K562 (cell line): ENCODE measurements around the gene HOXB1. TPM values are rescaled to one million over a fixed set of nuclear protein-coding genes. Genes with fewer than 3 reads are reported as not detected.
A peak's percentile ranks its signal among the peaks of the same experiment; 100 is the strongest.

Experiments used
- ARID1B ChIP-seq: fragments of 450-650 bp; IDR thresholded peaks from 2 replicates; pipeline ENCODE4 v1.6.1; 2016; ENCODE audit warnings: antibody characterized with exemption, mild to moderate bottlenecking, inconsistent platforms
- CBFA2T3 ChIP-seq: fragments of 450-650 bp; IDR thresholded peaks from 2 replicates; pipeline ENCODE4 v1.6.1; 2017
- CREB3L1 ChIP-seq: fragments of 450-650 bp; IDR thresholded peaks from 2 replicates; pipeline ENCODE4 v1.6.1; 2014; ENCODE audit warnings: low read depth, mild to moderate bottlenecking, moderate library complexity, borderline replicate concordance
- CTBP1 ChIP-seq: fragments of 450-650 bp; IDR thresholded peaks from 2 replicates; pipeline ENCODE4 v1.6.1; 2016; ENCODE audit warnings: borderline replicate concordance
- CXXC5 ChIP-seq: fragments of 250-450 bp; sonication (Bioruptor Pico); IDR thresholded peaks from 2 replicates; pipeline ENCODE4 v1.8.0; 2022; ENCODE audit warnings: inconsistent platforms, mild to moderate bottlenecking, moderate library complexity
- EP300 ChIP-seq: IDR thresholded peaks from 2 replicates; pipeline ENCODE4 v1.6.1; 2012; ENCODE audit warnings: low read length, improper control_type of control experiment
- HDAC1 ChIP-seq, 2 experiments: fragments of 450-650 bp; IDR thresholded peaks; 2 replicates each; pipeline ENCODE4 v1.6.1; 2016 to 2017; ENCODE audit warnings: inconsistent platforms in 1 of 2, mild to moderate bottlenecking in 1 of 2, moderate library complexity in 1 of 2
- KDM4B ChIP-seq, 2 experiments: fragments of 450-650 bp in 1 of 2; sonication (generic) in 1 of 2; IDR thresholded peaks; 2 replicates each; pipeline ENCODE4 v1.6.1; 2016 to 2017; ENCODE audit warnings: borderline replicate concordance in 2 of 2, antibody characterized with exemption in 1 of 2, low read depth in 1 of 2, mild to moderate bottlenecking in 1 of 2
- NEUROD1 ChIP-seq: fragments of 150-350 bp; IDR thresholded peaks from 2 replicates; pipeline ENCODE4 v1.6.1; 2014; ENCODE audit warnings: borderline replicate concordance, low read length, low read depth; ENCODE audit not compliant: partially characterized antibody
- NFE2L1 ChIP-seq: fragments of 450-650 bp; IDR thresholded peaks from 2 replicates; pipeline ENCODE4 v1.6.1; 2016; ENCODE audit warnings: missing genetic modification characterization, low read depth, mild to moderate bottlenecking, missing compliant biosample characterization, moderate library complexity, borderline replicate concordance
- NFIC ChIP-seq: fragments of 450-650 bp; IDR thresholded peaks from 2 replicates; pipeline ENCODE4 v1.6.1; 2017; ENCODE audit warnings: mild to moderate bottlenecking, inconsistent platforms
- RCOR1 ChIP-seq, 2 experiments: IDR thresholded peaks; 2 replicates each; pipeline ENCODE4 v1.6.1; 2012; ENCODE audit warnings: low read depth in 2 of 2, low read length in 2 of 2, borderline replicate concordance in 1 of 2, improper control_type of control experiment in 1 of 2
- SMAD4 ChIP-seq: fragments of 250-450 bp; sonication (Bioruptor Pico); conservative IDR thresholded peaks from 2 replicates; pipeline ENCODE4 v1.8.0; 2021; ENCODE audit warnings: inconsistent platforms, mild to moderate bottlenecking, moderate library complexity
- ZNF395 ChIP-seq: fragments of 200-800 bp; sonication (Bioruptor generic); IDR thresholded peaks from 2 replicates; pipeline ENCODE4 v1.6.1; 2017; ENCODE audit warnings: missing genetic modification characterization, missing compliant biosample characterization
- polyA plus RNA-seq, 8 experiments: library from polyadenylated mRNA; depleted of rRNA in 4 of 8; stranded (reverse) in 5 of 8; unstranded in 3 of 8; fragments of >200 nt; fragmentation: Nextera tagmentation in 2 of 8; fragmentation: Illumina TruSeq in 1 of 8; extraction: Ambion mirVana in 2 of 8; extraction: Trizol in 1 of 8; gene quantifications; 2 replicates each; pipeline versions ENCODE4 v1.2.1 to v1.2.3, GENCODE V29; 2011 to 2014; ENCODE audit warnings: inconsistent platforms in 1 of 8, missing spikeins in 1 of 8
- total RNA-seq, 7 experiments: library from RNA; depleted of rRNA in 6 of 7; stranded (reverse); fragments of >200 nt in 6 of 7; fragmentation: Illumina TruSeq in 2 of 7; extraction: Trizol in 2 of 7; gene quantifications; 2 replicates each; pipeline versions ENCODE4 v1.2.1 to v1.2.3, GENCODE V29; 2011 to 2021; ENCODE audit warnings: low replicate concordance in 1 of 7

The HOXB1 gene
- total and polyA plus RNA-seq, 9 of the 15 experiments (the other 6 are each of a cell fraction or from before 2014, with no cell fraction given), result 0.04 TPM; not detected in 8

DNA sequence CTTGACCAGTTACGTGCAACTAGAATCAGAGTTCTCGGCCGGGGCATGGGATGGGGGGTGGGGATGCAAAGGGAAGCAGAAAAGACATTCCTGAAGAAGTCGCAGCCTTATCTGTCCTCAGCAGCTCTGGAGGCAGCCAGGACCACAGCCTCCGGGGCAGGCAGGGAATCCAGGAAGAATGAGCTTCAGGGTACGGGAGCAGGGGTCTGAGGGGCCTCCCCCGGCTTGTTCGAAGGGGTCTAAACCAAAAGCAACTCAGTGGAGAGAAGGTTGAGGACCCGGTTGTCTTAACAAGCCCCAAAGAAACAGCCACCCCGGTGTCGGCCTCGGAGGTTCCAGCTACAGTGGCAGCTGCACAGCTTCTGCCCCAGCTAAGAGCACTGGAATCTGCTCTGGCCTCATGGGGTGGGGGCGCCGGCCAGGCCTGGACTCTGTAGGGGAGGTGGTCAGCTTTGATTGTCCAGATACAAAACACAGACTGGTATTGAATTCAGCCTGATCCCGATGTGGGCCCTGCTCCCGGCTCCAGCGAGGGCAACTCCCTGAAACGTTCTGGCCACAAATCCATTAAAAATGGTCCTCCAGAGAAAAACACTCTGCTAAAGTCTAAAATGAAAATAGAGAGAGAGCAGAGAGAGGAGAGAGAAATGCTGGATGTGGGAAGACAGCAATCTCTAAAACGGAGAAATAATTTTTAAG is 39.7 kb upstream of the HOXB1 start (continued):
- no peak for TF ChIP-seq CREB3L1
- TF ChIP-seq NEUROD1, result peak; percentile 16
- peak; percentile 80 for TF ChIP-seq ARID1B
- TF ChIP-seq EP300, result 0 out of 2 replicates have a peak, but pooled peaks have one; percentile 15
- TF ChIP-seq CBFA2T3, result peak; percentile 67
- no peak for TF ChIP-seq NFE2L1 (tag)
- 0 out of 2 replicates have a peak, but pooled peaks have one; percentile 52 for TF ChIP-seq ZNF395 (CRISPR knock-in tag)
- 0 out of 2 replicates have a peak, but pooled peaks have one; percentile 19 for TF ChIP-seq NFIC
- TF ChIP-seq SMAD4 (CRISPR knock-in tag), result peak; percentile 31; the same call in 1 of the 2 replicates
- TF ChIP-seq HDAC1 (IDR thresholded peaks at IDR 0.05), result peak in 1 of 2 experiments; percentile 42; a peak in 1 of 4 replicates
- TF ChIP-seq RCOR1 (IDR thresholded peaks at IDR 0.05; ENCODE audit: borderline replicate concordance in 1 of 2, low read depth in 2 of 2, low read length in 2 of 2), result peak in 1 of 2 experiments; percentile 73; a peak in 3 of 4 replicates
- TF ChIP-seq KDM4B (IDR thresholded peaks at IDR 0.05; ENCODE audit: borderline replicate concordance in 2 of 2, low read depth in 1 of 2), result 0 out of 4 replicates have a peak, but pooled peaks of 1 of the 2 experiments have one; percentile 49
- peak; percentile 61; the same call in 1 of the 2 replicates for TF ChIP-seq CTBP1
- peak; percentile 29 for TF ChIP-seq CXXC5
